GM12878 (cell line): Measurements from ENCODE around the gene LMAN2L. TPM values are rescaled to one million over a fixed set of nuclear protein-coding genes. Genes with fewer than 3 reads are reported as not detected.
A peak's percentile ranks its signal among the peaks of the same experiment; 100 is the strongest.

ENCODE experiments used
- ATAC-seq: fragments of 200-7000 bp; cut with Tn5 transposase; 3 replicates; pipeline ENCODE4 v1.9.1; 2020; ENCODE audit warnings: mild to moderate bottlenecking, moderate library complexity
- BruUV-seq: library from RNA; stranded (reverse); fragments of 400-500 nt; replicated peaks from 2 replicates; lab custom pipeline; 2021; lab: Mats Ljungman, UMichigan
- CTCF ChIA-PET: fragments of 300-600 bp; sonication (Branson Sonifier 250); formaldehyde crosslinking; extraction: SDS; loops from one replicate; lab custom pipeline; 2021; ENCODE audit warnings: inconsistent platforms; lab: Yijun Ruan, JAX
- POLR2A ChIA-PET: fragments of 350-600 bp; formaldehyde crosslinking; extraction: SDS; loops from one replicate; lab custom pipeline; 2021; ENCODE audit warnings: inconsistent platforms; lab: Charles Lee
- RAD21 ChIA-PET: fragments of 300-600 bp; sonication (Branson Sonifier 250); formaldehyde crosslinking; loops from one replicate; lab custom pipeline; 2023; ENCODE audit warnings: antibody characterized with exemption; ENCODE audit not compliant: unreplicated experiment; lab: Charles Lee
- SMC1A ChIA-PET: fragments of 300-600 bp; sonication (Branson Sonifier 250); formaldehyde crosslinking; loops from one replicate; lab custom pipeline; 2023; ENCODE audit not compliant: unreplicated experiment, uncharacterized antibody; lab: Charles Lee
- DNase-seq: peaks from one replicate; pipeline ENCODE4 v3.0.0-alpha.2; 2011; ENCODE audit warnings: low read depth, low spot score
- FAIRE-seq: peaks from 3 replicates; lab custom pipeline; 2011; peaks lifted over from hg19 to GRCh38; lab: Jason Lieb, UNC
- H2AFZ ChIP-seq: 2 replicates; pipeline ENCODE4 v1.6.0; 2011; ENCODE audit warnings: low read depth, low read length, control low read depth; ENCODE audit not compliant: control insufficient read depth
- H3K27ac ChIP-seq: 2 replicates; pipeline ENCODE4 v1.5.1; 2011; ENCODE audit warnings: control low read depth; ENCODE audit not compliant: control insufficient read depth, insufficient read depth
- H3K27me3 ChIP-seq, 2 experiments: replicated peaks in 1 of 2; 2 replicates each; pipeline versions ENCODE4 v1.6.0 to v1.6.1; 2011; ENCODE audit warnings: low read length in 1 of 2; ENCODE audit not compliant: control insufficient read depth in 2 of 2, insufficient read depth in 2 of 2
- H3K36me3 ChIP-seq, 2 experiments: 2 replicates each; pipeline ENCODE4 v1.5.1; 2011; ENCODE audit warnings: low read length in 1 of 2; ENCODE audit not compliant: control insufficient read depth in 2 of 2, insufficient read depth in 2 of 2
- H3K4me1 ChIP-seq: 2 replicates; pipeline ENCODE4 v1.6.1; 2011; ENCODE audit warnings: mild to moderate bottlenecking, low read length, moderate library complexity, mixed read lengths; ENCODE audit not compliant: control insufficient read depth, insufficient read depth
- H3K4me2 ChIP-seq: 2 replicates; pipeline ENCODE4 v1.6.0; 2011; ENCODE audit warnings: control low read depth; ENCODE audit not compliant: control insufficient read depth, insufficient read depth
- H3K4me3 ChIP-seq: fragments of 200-600 bp; sonication (generic); 2 replicates; pipeline ENCODE4 v1.5.1; 2016
- H3K79me2 ChIP-seq: 2 replicates; pipeline ENCODE4 v1.6.0; 2011; ENCODE audit warnings: low read length; ENCODE audit not compliant: control insufficient read depth, insufficient read depth
- H3K9ac ChIP-seq: 2 replicates; pipeline ENCODE4 v1.8.0; 2011; ENCODE audit warnings: low read length, control low read depth, mixed read lengths; ENCODE audit not compliant: control insufficient read depth, insufficient read depth
- H3K9me3 ChIP-seq: replicated peaks from 3 replicates; pipeline ENCODE4 v1.5.1; 2011; ENCODE audit warnings: mild to moderate bottlenecking, low read length; ENCODE audit not compliant: control insufficient read depth, insufficient read depth
- H4K20me1 ChIP-seq: 2 replicates; pipeline ENCODE4 v1.6.0; 2011; ENCODE audit not compliant: control insufficient read depth, insufficient read depth
- EED ChIP-seq: sonication (generic); IDR thresholded peaks from 2 replicates; pipeline ENCODE4 v1.6.1; 2016; ENCODE audit warnings: antibody characterized with exemption, low read depth
- IKZF2 ChIP-seq, 2 experiments: fragments of 450-650 bp; IDR thresholded peaks; 2 replicates each; pipeline ENCODE4 v1.6.1; 2017; ENCODE audit warnings: mild to moderate bottlenecking in 2 of 2, moderate library complexity in 2 of 2
- MTA2 ChIP-seq: fragments of 450-650 bp; IDR thresholded peaks from 2 replicates; pipeline ENCODE4 v1.6.1; 2016; ENCODE audit warnings: low read depth, mild to moderate bottlenecking, moderate library complexity
- NFYB ChIP-seq: IDR thresholded peaks from 2 replicates; pipeline ENCODE4 v1.6.1; 2011; ENCODE audit warnings: low read depth, mild to moderate bottlenecking, low read length, improper control_type of control experiment, moderate library complexity; ENCODE audit not compliant: insufficient read depth
- WGBS: methylation state at CpG from one replicate; pipeline ENCODE4 v1.1.6; 2016; ENCODE audit warnings: low lambda C conversion rate; ENCODE audit not compliant: insufficient replicate concordance, insufficient coverage; ENCODE audit errors: missing lambda C conversion rate; 5-methylcytosine and 5-hydroxymethylcytosine counted together
- in situ Hi-C: fragments of 300-500 bp; cut with MboI; formaldehyde crosslinking; loops from 9 replicates; pipeline ENCODE4 v1.14.3; 2018; ENCODE audit warnings: mixed read lengths
- intact Hi-C: fragments of 100-400 bp; cut with micrococcal nuclease; formaldehyde crosslinking; loops from one replicate; pipeline ENCODE4 v1.14.2; 2022; ENCODE audit not compliant: unreplicated experiment
- polyA plus RNA-seq, 11 experiments: library from polyadenylated mRNA; depleted of rRNA in 4 of 11; unstranded in 6 of 11; stranded (reverse) in 5 of 11; fragments of >200 nt; fragmentation: Nextera tagmentation in 4 of 11; fragmentation: Illumina TruSeq in 1 of 11; extraction: Ambion mirVana in 4 of 11; extraction: Trizol in 1 of 11; gene quantifications; 1 replicate in 1 of 11; 2 replicates in 10 of 11; pipeline versions ENCODE4 v1.2.1 to v1.2.3, GENCODE V29; 2011 to 2016; ENCODE audit warnings: inconsistent platforms in 2 of 11, missing spikeins in 2 of 11, low read depth in 1 of 11
- total RNA-seq, 4 experiments: library from RNA; depleted of rRNA in 3 of 4; stranded (reverse); fragments of >200 nt in 3 of 4; fragmentation: Illumina TruSeq in 1 of 4; extraction: Trizol in 1 of 4; gene quantifications; 2 replicates each; pipeline versions ENCODE4 v1.2.1 to v1.2.3, GENCODE V29; 2013 to 2021

The LMAN2L gene
- total and polyA plus RNA-seq, 10 of the 15 experiments (the other 5 are each of a cell fraction or from before 2014, with no cell fraction given), result 5.7 to 16.3 (median 10.7) TPM

DNA sequence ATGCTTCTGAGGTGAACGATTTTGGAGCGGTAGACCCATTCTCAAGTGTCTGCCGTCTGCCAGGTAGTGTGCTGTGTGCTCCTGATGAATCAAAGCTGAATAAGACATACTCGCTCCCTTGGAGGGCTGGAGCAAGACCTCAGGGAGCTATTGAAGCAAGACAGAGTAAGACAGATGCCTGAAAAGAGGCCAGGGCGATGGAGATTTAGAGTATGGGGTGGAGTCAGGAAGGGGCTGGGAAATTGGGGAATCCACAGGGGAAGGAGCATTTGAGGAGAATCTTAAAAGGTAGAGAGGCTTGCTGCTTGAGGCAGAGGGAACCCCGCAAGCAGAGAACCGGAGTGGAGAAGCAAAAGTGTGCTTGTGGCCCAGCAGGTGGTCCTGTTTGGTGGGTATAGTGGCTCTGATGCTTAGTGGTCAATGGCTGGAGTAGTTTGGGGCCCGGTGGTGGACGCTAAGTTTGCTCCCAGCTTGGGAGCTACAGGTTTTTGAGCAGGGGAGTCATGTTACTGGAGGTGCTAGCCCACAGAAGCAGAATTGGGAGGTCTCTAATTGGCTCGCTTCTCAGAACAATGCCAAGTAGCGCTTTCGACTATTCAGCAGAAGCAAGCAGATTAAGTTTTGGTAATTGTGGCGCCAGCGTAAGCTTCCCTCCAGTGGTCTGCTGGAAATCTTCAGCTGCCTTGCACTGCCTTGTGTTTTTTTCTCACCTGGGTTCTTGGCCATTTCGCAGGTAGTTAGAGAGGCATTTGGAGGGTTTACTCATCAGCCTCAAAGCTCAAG, 22.9 kb upstream of the LMAN2L start:
- peak; percentile 69 for FAIRE-seq
- peaks cover 67% of the 10 kb centered on the region for H3K79me2 ChIP-seq
- in situ Hi-C loops, result no loop called here
- peaks cover 27% of the 10 kb centered on the region for H3K4me1 ChIP-seq
- ChIA-PET CTCF (interaction anchor here (0.5 to 7.5 kb wide), 42 partner anchors 11 to 1229 kb away, joined by 3 to 153 read pairs (median 4); partner anchors contain the start of genes ANKRD36, ANKRD39, CNNM3 and KANSL3), POLR2A (interaction anchor here (0.5 to 7.5 kb wide), 11 partner anchors 9 to 432 kb away, joined by 3 to 88 read pairs (median 4); partner anchors contain the start of genes ANKRD39, CNNM3 and KANSL3), SMC1A (interaction anchor here (0.6 to 5.9 kb wide), 31 partner anchors 9 to 274 kb away, joined by 3 to 100 read pairs (median 4); partner anchors contain the start of genes ANKRD39 and KANSL3)
- TF ChIP-seq EED (no peak), IKZF2 (IDR thresholded peaks at IDR 0.05) (0 out of 4 replicates have a peak, but pooled peaks of 1 of the 2 experiments have one; percentile 28), NFYB (peak; percentile 47; the same call in 1 of the 2 replicates), MTA2 (peak; percentile 36; the same call in 1 of the 2 replicates)
- TF ChIP-seq, all 136 proteins: peak for 3
- TSS peak; percentile 65 for BruUV-seq
- peak; percentile 26 for ATAC-seq
- Histone ChIP-seq H3K36me3 (0 out of 4 replicates have a peak, but pooled peaks cover 0 to 5% of the 10 kb centered on the region in 2 experiments), H3K27me3 (no peaks in the 10 kb centered on the region), H4K20me1 (no peaks in the 10 kb centered on the region), H3K9me3 (no peaks in the 10 kb centered on the region), H3K9ac (peak overlapping the region; percentile 83), H3K4me2 (peak overlapping the region; percentile 100), H3K27ac (peak overlapping the region; percentile 72), H3K4me3 (peak overlapping the region; percentile 91), H2AFZ (peak overlapping the region; percentile 49)
- RAD21 ChIA-PET, result interaction anchor here (0.7 to 6.4 kb wide), 24 partner anchors 12 to 350 kb away, joined by 3 to 92 read pairs (median 4); partner anchors contain the start of genes ANKRD39, CNNM3 and KANSL3
- no peak for DNase-seq
- intact Hi-C loops, result loop anchor here (10.0 kb wide), 1 partner anchor 228 kb away; the partner anchor contains the start of gene ARID5A
- 2% methylated on average over 15 of the region's 15 CpGs for WGBS
